Effector memory CD8-positive, alpha-beta T cell (primary cell): ENCODE results near the gene MCRIP1.

ENCODE experiments used
- ATAC-seq: fragments of 150-1000 bp; cut with Tn5 transposase; replicated peaks from 2 replicates; pipeline ENCODE4 v1.10.0; 2021; ENCODE audit warnings: mild to moderate bottlenecking, moderate library complexity
- DNase-seq, 3 experiments: peaks; one replicate each; pipeline ENCODE4 v3.0.0; 2021
- H3K27ac Mint-ChIP-seq, 2 donors: one replicate each; pipeline ENCODE4 v1.8.0; 2022; ENCODE audit warnings: mild to moderate bottlenecking in 2 of 2, mixed read lengths in 2 of 2, moderate library complexity in 2 of 2
- H3K27me3 Mint-ChIP-seq, 2 donors: one replicate each; pipeline ENCODE4 v1.8.0; 2022; ENCODE audit warnings: mixed read lengths in 2 of 2
- H3K36me3 Mint-ChIP-seq: one replicate; pipeline ENCODE4 v1.8.0; 2022; ENCODE audit warnings: mild to moderate bottlenecking, moderate library complexity, mixed read lengths; ENCODE audit not compliant: insufficient read depth
- H3K4me1 Mint-ChIP-seq, 2 donors: one replicate each; pipeline ENCODE4 v1.8.0; 2022; ENCODE audit warnings: low read depth in 2 of 2, mixed read lengths in 2 of 2
- H3K4me3 Mint-ChIP-seq, 2 donors: one replicate each; pipeline ENCODE4 v1.8.0; 2022; ENCODE audit warnings: mild to moderate bottlenecking in 2 of 2, mixed read lengths in 2 of 2, moderate library complexity in 2 of 2
- H3K9me3 Mint-ChIP-seq, 2 donors: one replicate each; pipeline ENCODE4 v1.8.0; 2022; ENCODE audit warnings: mixed read lengths in 2 of 2

Gene MCRIP1

DNA sequence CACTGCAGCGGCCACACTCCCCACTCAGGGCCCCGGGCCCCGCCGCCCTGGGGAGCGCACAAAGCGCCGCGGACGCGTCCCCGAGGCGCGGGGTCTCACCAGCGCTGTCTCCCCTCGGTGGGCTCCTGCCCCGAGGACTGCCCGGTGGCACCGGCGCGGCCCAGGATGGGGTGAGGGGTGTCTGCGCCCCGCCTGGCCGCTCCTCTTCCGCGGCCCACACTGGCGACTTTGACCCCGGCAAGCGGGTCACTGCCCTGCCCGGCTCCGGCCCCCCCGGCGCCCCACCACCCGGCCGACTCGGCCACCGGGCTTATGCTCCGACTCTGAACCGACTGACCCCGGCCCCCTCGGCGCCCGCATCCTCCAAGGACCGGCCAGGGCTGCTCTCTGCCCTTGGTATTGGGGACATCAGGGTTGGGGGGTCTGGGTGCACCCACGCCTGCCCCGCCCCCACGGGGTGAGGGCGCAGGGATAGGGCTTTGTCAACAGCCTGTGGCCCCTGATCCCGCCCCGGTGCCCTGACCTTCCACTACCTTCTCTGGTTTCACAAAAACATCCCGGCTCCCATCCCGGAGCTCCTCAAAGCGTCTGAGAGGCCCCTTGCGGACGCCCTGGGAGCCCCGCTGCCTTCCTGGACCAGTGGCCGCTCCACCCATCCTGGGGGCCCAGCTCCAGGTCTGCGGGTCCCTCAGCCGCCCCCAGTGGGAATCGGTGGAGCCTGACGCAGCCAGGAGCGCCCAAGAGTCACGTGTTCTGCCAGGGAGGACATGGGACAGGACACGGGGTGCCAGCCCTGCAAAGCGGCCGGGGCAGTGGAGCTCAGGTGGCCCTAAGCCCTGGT, 28.3 kb downstream of the MCRIP1 start:
- no peak overlapping the region for H3K4me3 Mint-ChIP-seq
- H3K27ac Mint-ChIP-seq: no peak overlapping the region
- H3K36me3 Mint-ChIP-seq: peaks cover 6% of the 10 kb centered on the region
- peaks cover 4 to 5% of the 10 kb centered on the region in 2 donors for H3K4me1 Mint-ChIP-seq
- ATAC-seq: no peak
- DNase-seq: no peak
- H3K9me3 Mint-ChIP-seq: no peaks in the 10 kb centered on the region
- H3K27me3 Mint-ChIP-seq: peaks cover 45 to 88% of the 10 kb centered on the region in 2 donors

DNA sequence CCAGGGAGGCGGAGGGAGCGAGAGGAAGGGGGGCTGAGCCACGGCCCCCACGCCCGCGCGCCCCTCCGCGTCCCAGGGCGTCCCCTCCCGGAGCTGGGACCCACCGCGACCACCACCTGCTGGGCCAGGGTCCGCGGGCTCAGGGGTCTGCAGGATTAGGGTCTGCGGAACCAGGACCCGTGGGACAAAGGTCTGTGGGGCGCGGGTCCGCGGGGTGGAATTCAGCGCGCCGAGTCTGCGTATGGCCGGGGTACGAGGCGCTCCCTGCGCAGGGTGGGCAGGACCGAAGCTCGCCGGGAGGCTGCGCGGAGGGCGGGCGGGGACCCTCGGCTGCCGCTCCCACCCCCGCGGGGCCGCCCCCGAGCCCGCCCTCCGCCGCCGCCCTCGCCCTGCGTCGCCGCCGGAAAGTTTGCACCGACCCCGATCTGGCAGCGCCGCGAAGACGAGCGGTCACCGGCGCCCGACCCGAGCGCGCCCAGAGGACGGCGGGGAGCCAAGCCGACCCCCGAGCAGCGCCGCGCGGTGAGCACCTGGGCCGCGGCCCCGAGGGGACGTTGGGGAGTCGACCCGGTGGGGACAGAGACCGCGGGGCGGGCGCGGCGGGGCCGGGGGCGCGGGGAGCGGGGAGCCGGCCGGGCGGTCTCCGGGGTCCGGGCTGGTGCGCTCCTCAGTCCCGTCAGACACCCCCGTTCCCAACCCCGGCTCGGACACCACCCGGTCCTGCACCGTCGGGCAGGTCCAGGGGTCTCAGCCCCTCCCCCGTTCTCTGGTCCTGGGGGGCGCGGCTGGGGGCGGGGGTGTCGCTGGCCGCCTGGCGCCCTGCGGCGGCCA, 29.1 kb downstream of the MCRIP1 start, which contains the start of gene GCGR:
TSS of gene GCGR (plus strand) at position 423 of the 831 bp plus-strand sequence. CDS start 4,869 bp downstream, outside the sequence.
- H3K27me3 Mint-ChIP-seq: peaks cover 38 to 83% of the 10 kb centered on the region in 2 donors
- no peak within 1 kb of the TSS for H3K27ac Mint-ChIP-seq
- H3K4me3 Mint-ChIP-seq: peak within 1 kb of the TSS in 1 of 2 donors; percentile 17
- ATAC-seq: no peak
- peaks cover 2 to 5% of the 10 kb centered on the region in 2 donors for H3K4me1 Mint-ChIP-seq
- peaks cover 3% of the 10 kb centered on the region for H3K36me3 Mint-ChIP-seq
- H3K9me3 Mint-ChIP-seq: no peaks in the 10 kb centered on the region
- no peak for DNase-seq

DNA sequence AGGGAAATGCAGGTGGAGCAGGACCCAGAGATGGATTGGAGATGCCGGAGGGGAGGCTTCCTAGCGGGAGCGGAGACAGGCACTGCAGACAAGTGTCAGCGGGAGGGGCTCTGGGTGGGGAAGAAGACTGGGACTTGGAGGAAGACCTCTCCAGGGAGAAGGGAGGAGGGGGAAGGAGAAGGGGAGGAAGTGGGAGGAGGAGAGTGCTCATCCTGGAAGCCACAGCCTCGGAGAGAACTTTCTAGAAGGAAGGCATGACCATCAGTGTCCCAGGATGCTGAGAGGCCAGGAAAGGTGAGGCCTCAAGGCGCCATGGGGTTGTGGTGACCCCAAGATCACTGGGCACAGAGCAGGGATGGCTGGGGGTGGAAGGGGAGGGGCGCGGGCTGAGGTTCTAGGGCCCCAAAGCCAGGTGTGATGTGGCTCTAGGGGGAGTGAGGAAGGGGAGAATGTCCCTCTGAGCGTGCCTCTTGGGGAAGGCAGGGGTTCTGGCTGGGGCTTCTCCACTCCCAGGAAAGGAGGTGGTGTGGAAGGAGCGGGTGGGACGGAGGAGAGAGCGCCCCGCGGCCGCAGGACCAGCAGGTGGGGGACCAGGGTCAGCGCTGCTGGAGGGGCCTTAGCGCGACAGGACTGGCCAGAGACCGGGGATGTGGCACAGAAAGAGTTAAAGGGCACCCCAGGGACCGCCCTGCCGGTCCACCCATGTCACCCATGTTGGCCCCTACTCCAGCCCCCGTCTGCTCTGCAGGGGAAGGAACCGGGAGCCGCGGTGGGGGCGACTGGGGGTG, 30.0 kb downstream of the MCRIP1 start:
- Mint-ChIP-seq H3K36me3 (peaks cover 3% of the 10 kb centered on the region), H3K27ac (no peak overlapping the region), H3K9me3 (no peaks in the 10 kb centered on the region), H3K27me3 (peaks cover 35 to 75% of the 10 kb centered on the region in 2 donors), H3K4me3 (peak overlapping the region in 1 of 2 donors; percentile 17), H3K4me1 (peaks cover 2 to 5% of the 10 kb centered on the region in 2 donors)
- ATAC-seq: no peak
- DNase-seq: no peak

DNA sequence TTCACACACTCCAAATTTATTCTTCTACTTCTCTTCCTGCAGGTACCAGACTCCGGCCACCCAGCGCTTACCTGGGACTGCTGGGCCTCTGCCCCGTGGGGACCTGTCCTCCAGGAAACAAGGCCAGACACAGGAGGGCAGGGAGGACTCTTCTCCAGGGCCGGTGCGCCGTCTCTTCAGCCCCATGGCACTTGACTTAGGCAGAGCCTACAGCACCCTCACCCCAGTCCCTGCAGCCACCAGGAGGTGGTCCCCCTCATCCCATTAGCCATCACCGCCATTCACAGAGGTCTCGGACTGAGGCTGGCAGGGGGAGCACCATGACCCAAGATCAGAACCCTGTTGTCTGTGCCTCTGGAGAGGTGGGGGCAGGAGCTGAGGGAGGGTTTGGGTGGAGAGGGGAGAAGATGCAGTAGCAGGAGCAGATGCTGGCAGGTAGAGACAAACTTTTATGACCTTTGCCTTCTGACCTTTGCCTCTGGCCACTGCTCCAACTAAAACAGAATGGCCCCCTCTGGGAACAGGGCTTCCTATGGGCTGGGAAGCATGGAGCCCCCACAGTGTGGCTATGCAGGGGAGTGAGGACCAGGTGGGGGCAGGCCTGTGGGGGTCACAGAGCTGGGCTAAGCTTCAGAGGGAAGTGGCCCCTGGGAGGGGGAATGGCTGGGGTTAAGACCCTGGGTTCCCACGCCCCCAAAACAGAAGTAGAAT, 30.9 kb downstream of the MCRIP1 start:
- Mint-ChIP-seq H3K27me3 (peaks cover 35 to 66% of the 10 kb centered on the region in 2 donors), H3K4me3 (peak overlapping the region in 1 of 2 donors; percentile 33), H3K36me3 (peaks cover 3% of the 10 kb centered on the region), H3K27ac (no peak overlapping the region), H3K9me3 (no peaks in the 10 kb centered on the region), H3K4me1 (peaks cover 2 to 5% of the 10 kb centered on the region in 2 donors)
- no peak for DNase-seq
- ATAC-seq: no peak

DNA sequence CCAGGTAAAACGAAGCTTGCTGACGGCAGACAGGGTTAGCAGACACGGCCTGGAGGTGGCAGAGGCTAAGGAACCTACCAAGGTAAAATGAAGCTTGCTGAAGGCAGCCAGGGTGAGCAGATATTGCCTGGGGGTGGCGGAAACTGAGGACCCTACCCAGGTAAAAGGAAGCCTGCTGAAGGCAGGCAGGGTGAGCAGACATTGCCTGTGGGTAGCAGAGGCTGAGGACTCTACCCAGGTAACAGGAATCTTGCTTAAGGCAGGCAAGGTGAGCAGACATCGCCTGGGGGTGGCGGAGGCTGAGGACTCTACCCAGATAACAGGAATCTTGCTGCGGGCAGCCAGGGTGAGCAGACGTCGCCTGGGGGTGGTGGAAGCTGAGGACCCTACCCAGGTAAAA, 31.8 kb downstream of the MCRIP1 start:
- peaks cover 2 to 5% of the 10 kb centered on the region in 2 donors for H3K4me1 Mint-ChIP-seq
- no peaks in the 10 kb centered on the region for H3K9me3 Mint-ChIP-seq
- no peak for ATAC-seq
- no peak overlapping the region for H3K27ac Mint-ChIP-seq
- peaks cover 3% of the 10 kb centered on the region for H3K36me3 Mint-ChIP-seq
- no peak for DNase-seq
- peaks cover 35 to 57% of the 10 kb centered on the region in 2 donors for H3K27me3 Mint-ChIP-seq
- no peak overlapping the region for H3K4me3 Mint-ChIP-seq

DNA sequence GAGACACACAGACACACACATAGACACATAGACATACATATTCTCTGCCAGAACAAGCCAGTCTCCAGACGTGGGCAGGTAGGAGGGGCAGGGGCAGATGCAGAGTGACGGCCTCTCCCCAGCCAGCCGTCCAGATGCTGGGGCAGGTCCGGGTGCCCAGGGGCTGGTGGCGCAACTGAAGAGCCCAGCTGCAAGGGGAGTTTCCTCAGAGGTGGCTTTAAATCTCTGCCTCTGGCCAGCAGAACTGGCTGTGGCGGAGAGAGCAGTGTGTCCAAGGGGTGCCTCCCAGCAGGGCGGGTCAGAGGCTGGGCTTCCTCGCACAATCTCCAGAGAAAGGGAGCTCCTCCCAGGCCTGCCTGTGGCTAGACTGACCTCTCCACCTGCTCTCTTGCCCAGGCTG, 38.6 kb downstream of the MCRIP1 start:
- H3K4me1 Mint-ChIP-seq: no peaks in the 10 kb centered on the region
- DNase-seq: no peak
- no peak overlapping the region for H3K4me3 Mint-ChIP-seq
- H3K27ac Mint-ChIP-seq: no peak overlapping the region
- peaks cover 0 to under 1% of the 10 kb centered on the region in 2 donors for H3K27me3 Mint-ChIP-seq
- no peak for ATAC-seq
- H3K36me3 Mint-ChIP-seq: no peaks in the 10 kb centered on the region
- no peaks in the 10 kb centered on the region for H3K9me3 Mint-ChIP-seq

DNA sequence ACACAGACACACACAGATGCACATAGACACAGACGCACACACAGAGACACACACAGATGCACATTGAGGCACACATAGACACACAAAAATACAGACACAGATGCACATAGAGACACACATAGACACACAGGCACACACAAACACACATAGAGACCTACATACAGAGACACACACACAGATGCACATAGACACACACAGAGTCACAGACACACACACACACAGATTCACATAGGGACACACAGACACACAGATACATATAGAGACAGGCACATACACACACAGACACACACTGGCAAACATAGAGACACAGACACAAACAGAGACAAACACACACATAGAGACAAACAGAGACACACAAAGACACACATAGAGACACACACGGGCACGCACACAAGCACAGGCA, 39.0 kb downstream of the MCRIP1 start:
- Mint-ChIP-seq H3K4me1 (no peaks in the 10 kb centered on the region), H3K27ac (no peak overlapping the region), H3K27me3 (no peaks in the 10 kb centered on the region), H3K9me3 (no peaks in the 10 kb centered on the region), H3K4me3 (no peak overlapping the region), H3K36me3 (no peaks in the 10 kb centered on the region)
- DNase-seq (no peak), ATAC-seq (no peak)

DNA sequence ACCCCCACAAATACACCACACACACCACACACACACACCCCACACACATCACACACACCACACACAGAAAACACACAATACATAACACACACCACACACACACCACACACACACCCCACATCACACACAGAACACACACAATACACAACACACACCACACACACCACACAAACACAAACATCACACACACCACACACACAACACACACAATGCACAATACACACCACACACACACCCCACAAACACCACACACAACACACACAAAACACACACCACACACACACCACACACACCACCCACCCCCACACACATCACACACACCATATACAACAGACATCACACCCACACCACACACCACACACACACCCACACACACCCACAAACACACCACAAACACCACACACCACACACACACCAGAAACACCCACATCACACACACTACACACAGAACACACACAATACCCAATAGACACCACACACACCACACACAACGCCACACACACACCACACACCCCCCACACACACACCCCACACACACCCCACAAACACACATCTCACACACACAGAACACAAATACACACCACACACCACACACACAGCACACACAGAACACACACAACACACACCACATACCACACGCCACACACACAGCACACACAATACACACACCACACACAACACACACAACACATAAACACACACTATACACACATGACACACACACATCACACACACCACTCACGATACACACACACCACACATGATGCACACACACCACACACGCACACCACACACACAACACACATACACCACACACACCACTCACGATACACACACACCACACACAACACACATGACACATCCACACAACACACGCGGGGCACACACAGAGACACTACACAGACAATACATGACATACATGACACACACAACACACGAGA, 40.1 kb downstream of the MCRIP1 start:
- no peaks in the 10 kb centered on the region for H3K4me1 Mint-ChIP-seq
- no peak for ATAC-seq
- H3K36me3 Mint-ChIP-seq: no peaks in the 10 kb centered on the region

More for the DNA sequence above, 40.1 kb downstream of the MCRIP1 start:
- H3K9me3 Mint-ChIP-seq: no peaks in the 10 kb centered on the region
- no peak overlapping the region for H3K27ac Mint-ChIP-seq
- no peaks in the 10 kb centered on the region for H3K27me3 Mint-ChIP-seq
- H3K4me3 Mint-ChIP-seq: no peak overlapping the region
- DNase-seq: no peak
